CD4-positive, alpha-beta T cell treated with Interleukin-12 subunit alpha and Interleukin-12 subunit beta, for 1 hour (primary cell): ENCODE data around the gene BMP8B.

ENCODE experiments used
- DNase-seq: peaks from one replicate; pipeline ENCODE4 v3.0.0-alpha.2; 2020

The BMP8B gene

DNA sequence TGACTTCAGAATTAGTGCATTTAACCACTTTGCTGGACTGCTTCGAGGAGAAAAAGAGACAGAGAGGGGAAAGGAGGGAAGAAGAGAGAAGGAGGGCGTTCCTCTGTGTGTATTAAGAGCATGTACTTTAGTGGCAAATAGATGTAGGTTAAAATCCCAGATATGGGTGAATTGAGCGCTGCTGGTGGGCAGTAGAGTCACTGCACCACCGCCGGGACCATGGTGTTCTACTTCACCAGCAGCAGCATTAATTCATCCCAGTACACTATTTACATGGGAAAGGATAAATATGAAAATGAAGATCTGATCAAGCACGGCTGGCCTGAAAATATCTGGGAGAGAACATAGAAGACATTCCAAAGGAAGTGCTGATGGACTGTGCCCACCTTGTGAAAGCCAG is 70.9 kb downstream of the BMP8B start:
- no peak for DNase-seq

DNA sequence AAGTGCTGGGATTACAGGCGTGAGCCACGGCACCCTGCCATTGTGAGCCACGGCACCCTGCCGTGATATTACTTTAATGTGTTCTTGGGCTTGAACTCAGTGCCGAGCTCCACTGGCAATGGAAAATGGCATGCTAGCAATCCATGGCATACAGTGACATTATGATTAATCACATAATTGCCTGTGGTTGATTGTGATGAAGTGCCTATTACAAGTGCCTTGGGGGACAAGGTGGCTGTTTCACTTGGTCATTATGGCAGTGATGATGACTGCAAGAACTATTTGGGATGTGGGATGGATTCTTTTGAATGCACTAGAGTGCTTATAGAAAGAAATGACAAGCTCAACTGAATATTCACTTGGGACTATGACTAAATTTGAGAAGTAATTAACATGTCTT is 75.1 kb downstream of the BMP8B start:
- no peak for DNase-seq

DNA sequence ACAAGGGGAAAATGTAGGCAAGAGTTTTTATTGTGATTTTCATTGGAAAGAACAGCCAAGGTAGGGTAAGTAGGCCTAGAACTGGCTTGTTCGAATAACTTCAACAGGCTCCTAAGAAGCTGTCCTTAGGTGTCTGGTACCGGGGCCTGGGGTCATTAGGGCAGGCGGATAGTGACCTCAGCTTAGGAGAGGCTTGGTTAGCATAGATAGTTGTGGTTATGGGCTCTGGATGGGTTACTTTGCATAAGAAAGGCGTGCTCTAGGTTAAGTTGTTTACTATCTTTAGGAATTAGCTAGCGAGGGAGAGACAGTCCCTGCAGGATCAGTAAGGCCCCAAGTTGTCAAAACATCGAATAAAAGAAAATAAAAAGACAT is 76.7 kb downstream of the BMP8B start:
- no peak for DNase-seq

DNA sequence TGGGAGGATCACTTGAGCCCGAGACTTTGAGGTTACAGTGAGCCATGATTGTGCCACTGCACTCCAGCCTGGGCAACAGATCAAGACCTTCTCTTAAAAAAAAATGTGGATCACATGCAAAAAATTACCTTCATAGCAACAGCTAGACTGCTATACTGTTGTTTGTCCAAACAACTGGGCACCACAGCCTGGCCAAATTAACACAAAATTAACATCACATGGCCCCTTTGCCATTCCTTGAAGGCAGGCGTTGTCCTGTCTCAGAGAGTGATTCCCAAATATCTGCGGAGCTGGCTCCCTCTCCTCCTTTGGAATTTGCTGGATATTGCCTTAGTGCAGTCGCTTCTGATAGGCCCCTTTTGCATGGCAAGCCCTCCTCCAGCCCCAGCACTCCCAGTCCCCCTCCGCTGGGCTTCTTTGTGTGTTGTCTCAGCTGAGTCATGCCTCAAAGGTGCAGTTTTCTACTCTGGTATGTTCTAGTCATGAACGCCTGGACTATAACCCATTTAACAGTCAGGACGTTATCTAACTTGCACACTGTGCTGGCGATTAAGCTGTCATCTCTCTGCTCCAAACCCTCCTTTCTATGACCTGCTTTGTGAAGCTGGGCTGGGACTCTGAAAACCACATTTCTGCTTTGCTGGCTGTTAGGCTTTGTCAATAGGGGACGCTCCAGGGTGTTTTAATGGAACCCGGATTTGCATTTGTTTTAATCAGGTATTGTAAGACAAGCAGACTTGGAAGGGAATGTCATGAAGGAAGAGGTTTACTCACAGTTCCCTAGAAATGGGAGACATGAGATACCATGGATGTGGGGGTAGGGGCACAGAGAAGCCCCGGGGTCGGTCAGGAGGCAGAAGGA is 77.3 kb downstream of the BMP8B start:
- no peak for DNase-seq

GRCh38 chr1:39707506-39707905 is 81.2 kb downstream of the BMP8B start:
- DNase-seq = no peak
